HepG2 (cell line): ENCODE data around the gene CENPVL3.

Source experiments
- AHR ChIP-seq: IDR thresholded peaks from 2 replicates; pipeline ENCODE4 v1.6.1; 2018; ENCODE audit warnings: missing genetic modification reagents, missing compliant biosample characterization
- CAMTA2 ChIP-seq: sonication (generic); formaldehyde crosslinking; IDR thresholded peaks from 2 replicates; pipeline ENCODE4 v1.4.0; 2020; ENCODE audit warnings: mild to moderate bottlenecking, missing genetic modification reagents, borderline replicate concordance
- MAFK ChIP-seq, 2 experiments: IDR thresholded peaks in 1 of 2; conservative IDR thresholded peaks in 1 of 2; 2 replicates each; pipeline ENCODE4 v1.6.1; 2011; ENCODE audit warnings: improper control_type of control experiment in 2 of 2, low read length in 2 of 2
- SP1 ChIP-seq, 2 experiments: fragments of 450-650 bp in 1 of 2; sonication (generic) in 1 of 2; formaldehyde crosslinking in 1 of 2; IDR thresholded peaks; 2 replicates each; pipeline versions ENCODE4 v1.4.0 to v1.6.1; 2016 to 2020; ENCODE audit warnings: missing genetic modification reagents in 1 of 2
- ZNF124 ChIP-seq: sonication (generic); formaldehyde crosslinking; IDR thresholded peaks from 2 replicates; pipeline ENCODE4 v1.4.0; 2020; ENCODE audit warnings: missing genetic modification reagents
- TF ChIP-seq, protein P1 (sequence below): sonication (generic); formaldehyde crosslinking; IDR thresholded peaks from 2 replicates; pipeline ENCODE4 v1.5.1; 2020; ENCODE audit warnings: mild to moderate bottlenecking, missing genetic modification reagents, moderate library complexity

DNA sequence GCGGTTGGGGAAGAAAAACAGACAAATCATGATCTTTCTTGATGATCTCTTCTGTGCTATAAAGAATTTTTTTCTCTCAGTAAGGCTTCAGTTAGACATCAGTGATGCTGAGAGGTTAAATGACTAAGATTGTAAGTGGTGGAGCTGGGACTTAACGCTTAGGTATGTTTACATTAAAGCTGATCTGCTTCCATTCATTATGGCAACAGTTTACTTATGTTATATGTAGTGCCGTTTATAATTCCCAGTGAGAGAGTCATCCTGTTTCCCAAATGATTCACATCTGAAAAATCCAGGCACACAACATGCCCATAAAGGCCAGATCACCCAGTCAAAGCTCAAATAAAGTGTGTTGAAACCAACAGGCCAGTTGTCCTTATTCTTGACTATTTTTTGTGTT, 50.1 kb downstream of the CENPVL3 start:
- TF ChIP-seq AHR (CRISPR knock-in tag): no peak
- no peak for TF ChIP-seq SP1 (IDR thresholded peaks at IDR 0.05)
- no peak for TF ChIP-seq SP1 (CRISPR knock-in tag; IDR thresholded peaks at IDR 0.05)
- TF ChIP-seq ZNF124 (CRISPR knock-in tag): no peak
- TF ChIP-seq, protein P1, sequence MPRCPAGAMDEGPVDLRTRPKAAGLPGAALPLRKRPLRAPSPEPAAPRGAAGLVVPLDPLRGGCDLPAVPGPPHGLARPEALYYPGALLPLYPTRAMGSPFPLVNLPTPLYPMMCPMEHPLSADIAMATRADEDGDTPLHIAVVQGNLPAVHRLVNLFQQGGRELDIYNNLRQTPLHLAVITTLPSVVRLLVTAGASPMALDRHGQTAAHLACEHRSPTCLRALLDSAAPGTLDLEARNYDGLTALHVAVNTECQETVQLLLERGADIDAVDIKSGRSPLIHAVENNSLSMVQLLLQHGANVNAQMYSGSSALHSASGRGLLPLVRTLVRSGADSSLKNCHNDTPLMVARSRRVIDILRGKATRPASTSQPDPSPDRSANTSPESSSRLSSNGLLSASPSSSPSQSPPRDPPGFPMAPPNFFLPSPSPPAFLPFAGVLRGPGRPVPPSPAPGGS (CRISPR knock-in tag): no peak
- no peak for TF ChIP-seq MAFK (conservative IDR thresholded peaks at IDR 0.05 in 1 of 2, IDR thresholded peaks at IDR 0.05 in 1 of 2; ENCODE audit: low read length in 2 of 2)
- TF ChIP-seq CAMTA2 (CRISPR knock-in tag): no peak
